ENCODE measurements around the gene SHOX.

SHOX gene

DNA sequence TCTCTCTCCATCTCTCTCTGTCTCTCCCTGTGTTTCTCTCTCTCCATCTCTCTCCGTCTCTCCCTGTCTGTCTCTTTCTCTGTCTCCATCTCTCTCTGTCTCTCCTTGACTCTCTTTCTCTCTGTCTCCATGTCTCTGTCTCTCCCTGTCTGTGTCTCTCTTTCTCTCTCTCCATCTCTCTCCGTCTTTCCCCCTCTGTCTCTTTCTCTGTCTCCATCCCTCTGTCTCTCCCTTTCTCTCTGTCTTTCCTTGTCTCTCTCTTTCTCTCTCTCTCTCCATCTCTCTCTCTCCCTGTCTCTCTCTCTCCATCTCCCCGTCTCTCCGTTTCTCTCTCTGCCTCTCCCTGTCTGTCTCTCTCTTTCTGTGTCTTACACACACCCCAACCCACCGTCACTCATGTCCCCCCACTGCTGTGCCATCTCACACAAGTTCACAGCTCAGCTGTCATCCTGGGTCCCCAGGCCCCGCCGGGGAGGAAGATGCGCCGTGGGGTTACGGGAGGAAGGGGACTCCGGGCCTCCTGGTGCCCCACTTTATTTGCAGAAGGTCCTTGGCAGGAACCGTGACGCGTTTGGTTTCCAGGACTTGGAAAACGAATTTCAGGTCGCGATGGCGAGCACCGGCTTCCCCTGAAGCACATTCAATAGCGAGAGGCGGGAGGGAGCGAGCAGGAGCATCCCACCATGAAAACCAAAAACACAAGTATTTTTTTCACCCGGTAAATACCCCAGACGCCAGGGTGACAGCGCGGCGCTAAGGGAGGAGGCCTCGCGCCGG, 1.2 kb upstream of the SHOX start:
- H3K27me3 Mint-ChIP-seq, result peaks cover 93% of the 10 kb centered on the region
- peaks cover 11% of the 10 kb centered on the region for H3K36me3 Mint-ChIP-seq
- ATAC-seq, result no peak
- peaks cover 22% of the 10 kb centered on the region for H3K4me1 Mint-ChIP-seq
- peaks cover 27% of the 10 kb centered on the region for H3K9me3 Mint-ChIP-seq
- H3K4me3 Mint-ChIP-seq, result no peak overlapping the region
- H3K27ac Mint-ChIP-seq, result no peak overlapping the region

GRCh38 chrX:630007-630611, 482 bp upstream of the SHOX start:
- Mint-ChIP-seq H3K27ac (no peak overlapping the region), H3K36me3 (peaks cover 11% of the 10 kb centered on the region), H3K27me3 (peaks cover 93% of the 10 kb centered on the region), H3K9me3 (peaks cover 23% of the 10 kb centered on the region), H3K4me1 (peaks cover 22% of the 10 kb centered on the region), H3K4me3 (peak overlapping the region; percentile 9)
- ATAC-seq, result no peak

DNA sequence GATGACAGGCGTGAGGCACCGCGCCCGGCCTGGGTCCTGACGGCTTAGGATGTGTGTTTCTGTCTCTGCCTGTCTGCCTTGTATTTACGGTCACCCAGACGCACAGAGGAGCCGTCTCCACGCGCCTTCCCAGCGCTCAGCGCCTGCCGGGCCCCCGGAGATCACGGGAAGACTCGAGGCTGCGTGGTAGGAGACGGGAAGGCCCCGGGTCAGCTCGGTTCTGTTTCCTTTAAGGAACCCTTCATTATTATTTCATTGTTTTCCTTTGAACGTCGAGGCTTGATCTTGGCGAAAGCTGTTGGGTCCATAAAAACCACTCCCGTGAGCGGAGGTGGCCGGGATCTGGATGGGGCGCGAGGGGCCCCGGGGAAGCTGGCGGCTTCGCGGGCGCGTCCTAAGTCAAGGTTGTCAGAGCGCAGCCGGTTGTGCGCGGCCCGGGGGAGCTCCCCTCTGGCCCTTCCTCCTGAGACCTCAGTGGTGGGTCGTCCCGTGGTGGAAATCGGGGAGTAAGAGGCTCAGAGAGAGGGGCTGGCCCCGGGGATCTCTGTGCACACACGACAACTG, 1.3 kb downstream of the SHOX start:
- H3K4me3 Mint-ChIP-seq, result no peak overlapping the region
- H3K36me3 Mint-ChIP-seq, result peaks cover 7% of the 10 kb centered on the region
- peaks cover 88% of the 10 kb centered on the region for H3K27me3 Mint-ChIP-seq
- H3K9me3 Mint-ChIP-seq, result peaks cover 8% of the 10 kb centered on the region
- peaks cover 17% of the 10 kb centered on the region for H3K4me1 Mint-ChIP-seq
- no peak for ATAC-seq
- H3K27ac Mint-ChIP-seq, result no peak overlapping the region

GRCh38 chrX:632366-633042, 1.9 kb downstream of the SHOX start:
- Mint-ChIP-seq H3K36me3 (peaks cover 6% of the 10 kb centered on the region), H3K4me3 (no peak overlapping the region), H3K9me3 (peaks cover 6% of the 10 kb centered on the region), H3K4me1 (peaks cover 19% of the 10 kb centered on the region), H3K27me3 (peaks cover 88% of the 10 kb centered on the region), H3K27ac (no peak overlapping the region)
- ATAC-seq, result no peak

DNA sequence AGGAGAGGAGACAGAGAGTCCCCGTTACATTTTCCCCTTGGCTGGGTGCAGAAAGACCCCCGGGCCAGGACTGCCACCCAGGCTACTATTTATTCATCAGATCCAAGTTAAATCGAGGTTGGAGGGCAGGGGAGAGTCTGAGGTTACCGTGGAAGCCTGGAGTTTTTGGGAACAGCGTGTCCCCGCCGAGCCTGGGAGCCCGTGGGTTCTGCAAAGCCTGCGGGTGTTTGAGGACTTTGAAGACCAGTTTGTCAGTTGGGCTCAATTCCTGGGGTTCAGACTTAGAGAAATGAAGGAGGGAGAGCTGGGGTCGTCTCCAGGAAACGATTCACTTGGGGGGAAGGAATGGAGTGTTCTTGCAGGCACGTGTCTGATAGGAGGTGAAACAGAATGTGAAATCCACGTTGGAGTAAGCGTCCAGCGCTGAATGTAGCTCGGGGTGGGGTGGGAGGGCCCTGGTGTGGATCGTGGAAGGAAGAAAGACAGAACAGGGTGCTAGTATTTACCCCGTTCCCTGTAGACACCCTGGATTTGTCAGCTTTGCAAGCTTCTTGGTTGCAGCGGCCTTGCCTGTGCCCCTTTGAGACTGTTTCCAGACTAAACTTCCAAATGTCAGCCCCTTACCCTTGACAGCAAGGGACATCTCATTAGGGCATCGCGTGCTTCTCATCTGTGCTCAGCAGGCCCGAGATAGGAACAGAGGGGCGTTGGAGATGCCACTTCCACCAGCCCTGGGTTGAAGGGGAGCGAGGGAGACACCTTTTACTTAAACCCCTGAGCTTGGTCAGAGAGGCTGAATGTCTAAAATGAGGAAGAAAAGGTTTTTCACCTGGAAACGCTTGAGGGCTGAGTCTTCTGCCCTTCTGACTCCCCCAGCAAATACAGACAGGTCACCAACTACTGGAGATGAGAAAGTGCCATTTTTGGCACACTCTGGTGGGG, 2.7 kb downstream of the SHOX start:
- Mint-ChIP-seq H3K36me3 (peaks cover 11% of the 10 kb centered on the region), H3K4me3 (no peak overlapping the region), H3K9me3 (peaks cover 6% of the 10 kb centered on the region), H3K27ac (no peak overlapping the region), H3K4me1 (peaks cover 21% of the 10 kb centered on the region), H3K27me3 (peaks cover 88% of the 10 kb centered on the region)
- no peak for ATAC-seq

GRCh38 chrX:633985-634958, 3.7 kb downstream of the SHOX start:
- Mint-ChIP-seq H3K4me1 (peaks cover 16% of the 10 kb centered on the region), H3K9me3 (peaks cover 2% of the 10 kb centered on the region), H3K4me3 (no peak overlapping the region), H3K27ac (no peak overlapping the region), H3K36me3 (peaks cover 8% of the 10 kb centered on the region), H3K27me3 (peaks cover 88% of the 10 kb centered on the region)
- no peak for ATAC-seq

GRCh38 chrX:635428-636090, 5.0 kb downstream of the SHOX start:
- Mint-ChIP-seq H3K27me3 (peaks cover 90% of the 10 kb centered on the region), H3K9me3 (no peaks in the 10 kb centered on the region), H3K4me3 (no peak overlapping the region), H3K4me1 (peaks cover 13% of the 10 kb centered on the region), H3K27ac (no peak overlapping the region), H3K36me3 (peaks cover 5% of the 10 kb centered on the region)
- ATAC-seq, result no peak

- peaks cover 13% of the 10 kb centered on the region for H3K4me1 Mint-ChIP-seq
- H3K27me3 Mint-ChIP-seq, result peaks cover 92% of the 10 kb centered on the region
- H3K36me3 Mint-ChIP-seq, result peaks cover 5% of the 10 kb centered on the region
- no peak overlapping the region for H3K27ac Mint-ChIP-seq
- H3K4me3 Mint-ChIP-seq, result no peak overlapping the region
- ATAC-seq, result no peak
- no peaks in the 10 kb centered on the region for H3K9me3 Mint-ChIP-seq
Measured at GRCh38 chrX:636981-637659, 6.5 kb downstream of the SHOX start.

DNA sequence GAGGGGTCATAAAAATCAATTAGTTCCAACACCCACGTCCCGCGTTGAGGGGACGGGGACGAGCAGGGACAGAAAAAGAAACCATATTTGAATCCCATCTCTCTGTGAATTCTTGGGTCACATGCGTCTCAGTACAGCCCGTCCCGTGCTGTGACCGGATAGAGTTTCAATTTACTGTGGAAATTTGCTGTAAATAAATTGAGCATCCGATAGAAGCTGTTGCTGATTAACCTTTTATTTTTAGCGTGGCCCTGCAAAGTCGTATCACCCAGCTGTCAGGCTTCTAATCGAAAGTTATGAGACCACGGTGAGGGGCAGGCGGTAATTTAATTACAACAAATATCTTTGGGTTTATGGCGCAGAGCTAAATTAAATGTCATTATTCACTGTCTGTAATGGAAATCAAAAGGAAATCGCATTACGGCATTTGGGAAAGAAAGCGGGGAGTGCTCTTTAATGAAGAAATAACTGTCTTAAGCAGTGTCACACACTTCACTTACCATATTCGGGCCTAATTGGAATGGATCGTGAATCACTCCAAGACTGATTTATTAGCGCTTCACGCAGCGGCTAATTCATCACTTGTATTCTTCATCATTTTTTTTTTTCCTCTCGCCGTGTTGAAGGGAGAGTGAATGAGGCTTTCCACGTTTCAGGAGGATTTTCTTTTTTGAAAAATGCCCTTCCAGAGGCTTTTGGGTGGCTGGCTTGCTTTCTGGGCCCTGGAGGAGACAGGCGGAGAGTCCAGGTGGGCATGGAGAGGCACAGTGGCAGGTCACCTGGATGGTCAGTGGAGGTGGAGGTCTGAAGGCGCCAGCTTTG, 7.3 kb downstream of the SHOX start:
- no peak overlapping the region for H3K27ac Mint-ChIP-seq
- peaks cover 13% of the 10 kb centered on the region for H3K4me1 Mint-ChIP-seq
- no peak for ATAC-seq
- H3K4me3 Mint-ChIP-seq, result no peak overlapping the region
- peaks cover 5% of the 10 kb centered on the region for H3K36me3 Mint-ChIP-seq
- peaks cover 94% of the 10 kb centered on the region for H3K27me3 Mint-ChIP-seq
- no peaks in the 10 kb centered on the region for H3K9me3 Mint-ChIP-seq

GRCh38 chrX:638482-639131, 8.0 kb downstream of the SHOX start:
- ATAC-seq, result no peak

DNA sequence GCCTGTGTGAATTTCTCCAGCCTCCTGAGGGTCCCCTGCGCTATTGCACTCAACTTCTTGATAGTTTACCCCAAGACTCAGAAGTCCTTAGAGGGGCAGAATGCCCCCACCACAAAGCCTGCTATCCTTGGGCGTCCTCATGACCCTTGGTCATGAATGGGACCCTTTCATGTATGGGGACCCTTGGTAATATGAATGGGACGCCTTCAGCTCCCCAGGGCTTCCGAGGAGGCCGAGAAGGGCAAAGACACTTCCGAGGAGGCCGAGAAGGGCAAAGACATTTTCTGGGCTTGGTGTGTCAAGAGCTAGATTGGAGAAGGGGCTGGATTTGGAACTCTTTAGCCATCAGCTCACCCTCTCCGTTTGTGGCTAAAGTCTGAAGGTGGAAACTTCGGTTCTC, 8.6 kb downstream of the SHOX start:
- peaks cover 87% of the 10 kb centered on the region for H3K27me3 Mint-ChIP-seq
- H3K27ac Mint-ChIP-seq, result no peak overlapping the region
- no peak overlapping the region for H3K4me3 Mint-ChIP-seq
- H3K9me3 Mint-ChIP-seq, result no peaks in the 10 kb centered on the region
- peaks cover 13% of the 10 kb centered on the region for H3K4me1 Mint-ChIP-seq
- peaks cover 5% of the 10 kb centered on the region for H3K36me3 Mint-ChIP-seq
- no peak for ATAC-seq

More at GRCh38 chrX:638482-639131, 8.0 kb downstream of the SHOX start:
- H3K27ac Mint-ChIP-seq, result no peak overlapping the region
- no peak overlapping the region for H3K4me3 Mint-ChIP-seq
- H3K36me3 Mint-ChIP-seq, result peaks cover 5% of the 10 kb centered on the region
- H3K9me3 Mint-ChIP-seq, result no peaks in the 10 kb centered on the region
- peaks cover 93% of the 10 kb centered on the region for H3K27me3 Mint-ChIP-seq
- H3K4me1 Mint-ChIP-seq, result peaks cover 13% of the 10 kb centered on the region

GRCh38 chrX:640641-641040, 10.1 kb downstream of the SHOX start:
- peaks cover 5% of the 10 kb centered on the region for H3K36me3 Mint-ChIP-seq
- peaks cover 13% of the 10 kb centered on the region for H3K4me1 Mint-ChIP-seq
- no peak overlapping the region for H3K27ac Mint-ChIP-seq
- ATAC-seq, result no peak
- no peaks in the 10 kb centered on the region for H3K9me3 Mint-ChIP-seq
- no peak overlapping the region for H3K4me3 Mint-ChIP-seq
- peaks cover 81% of the 10 kb centered on the region for H3K27me3 Mint-ChIP-seq

Data from stimulated activated memory B cell treated with anti-CD40 and anti-IgM and Interleukin-4, amounts not matched to agents 10 μg/mL and 1 μg/mL and 100 μg/mL, for 72 hours (primary cell).